ENCODE data around the gene SULT6B1. TPM values are rescaled to one million over a fixed set of nuclear protein-coding genes. Genes with fewer than 3 reads are reported as not detected.

The SULT6B1 gene, protein sequence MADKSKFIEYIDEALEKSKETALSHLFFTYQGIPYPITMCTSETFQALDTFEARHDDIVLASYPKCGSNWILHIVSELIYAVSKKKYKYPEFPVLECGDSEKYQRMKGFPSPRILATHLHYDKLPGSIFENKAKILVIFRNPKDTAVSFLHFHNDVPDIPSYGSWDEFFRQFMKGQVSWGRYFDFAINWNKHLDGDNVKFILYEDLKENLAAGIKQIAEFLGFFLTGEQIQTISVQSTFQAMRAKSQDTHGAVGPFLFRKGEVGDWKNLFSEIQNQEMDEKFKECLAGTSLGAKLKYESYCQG
- not detected in 2 replicates for total RNA-seq

GRCh38 chr2:37188570-37188969 lies at the start of gene SULT6B1:
SULT6B1 (minus strand) TSS chr2:37188670; CDS start chr2:37188640, 30 bp downstream.

DNA sequence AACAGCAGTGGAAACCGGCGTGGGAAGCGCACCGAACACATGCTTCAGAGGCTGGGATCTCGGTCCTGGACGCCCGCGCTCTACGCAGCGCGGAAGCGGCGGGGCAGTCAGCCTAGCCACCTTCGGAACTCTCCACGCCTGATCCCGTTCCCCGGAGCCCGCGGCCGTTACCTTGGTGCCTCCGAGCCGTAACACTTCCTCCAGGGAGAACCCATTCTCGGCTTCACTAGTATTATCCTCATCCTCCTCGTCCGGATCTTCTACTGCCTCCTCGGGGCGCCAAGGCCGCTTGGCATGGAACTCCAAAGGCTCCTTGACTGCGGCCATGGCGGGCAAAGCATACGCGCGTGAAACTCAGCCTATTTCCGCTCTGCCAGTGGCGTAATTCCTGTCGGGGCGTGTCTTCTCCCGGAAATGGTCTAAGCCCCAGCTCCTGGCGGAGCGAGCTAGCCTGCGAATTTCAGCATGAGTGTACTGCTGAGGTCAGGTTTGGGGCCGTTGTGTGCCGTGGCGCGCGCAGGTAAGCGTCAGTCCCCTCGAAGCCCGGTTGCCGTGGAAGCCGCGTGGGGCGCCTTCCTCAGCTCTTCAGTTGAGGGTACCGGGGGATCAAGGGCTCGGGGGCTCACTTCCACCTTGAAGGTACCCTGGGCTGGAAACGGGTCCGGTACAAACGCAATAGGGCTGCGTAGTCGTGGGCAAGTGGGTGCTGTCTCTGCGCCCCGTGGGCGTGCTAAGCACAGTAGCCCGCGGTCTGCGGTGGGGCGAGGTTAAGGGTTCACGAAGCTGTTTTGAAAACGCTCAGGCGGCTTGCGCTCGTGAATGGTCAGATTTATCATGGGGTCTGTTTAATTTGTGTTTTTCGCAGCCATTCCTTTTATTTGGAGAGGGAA lies 43.0 kb upstream of the SULT6B1 start, which contains the start of the genes CEBPZ and NDUFAF7:
Gene CEBPZ (minus strand): TSS at position 356 of the 890 bp plus-strand sequence. CDS start 29 bp downstream, at position 327.
Gene NDUFAF7 (plus strand): TSS at position 418 of the 890 bp plus-strand sequence. CDS start 48 bp downstream, at position 466.

DNA sequence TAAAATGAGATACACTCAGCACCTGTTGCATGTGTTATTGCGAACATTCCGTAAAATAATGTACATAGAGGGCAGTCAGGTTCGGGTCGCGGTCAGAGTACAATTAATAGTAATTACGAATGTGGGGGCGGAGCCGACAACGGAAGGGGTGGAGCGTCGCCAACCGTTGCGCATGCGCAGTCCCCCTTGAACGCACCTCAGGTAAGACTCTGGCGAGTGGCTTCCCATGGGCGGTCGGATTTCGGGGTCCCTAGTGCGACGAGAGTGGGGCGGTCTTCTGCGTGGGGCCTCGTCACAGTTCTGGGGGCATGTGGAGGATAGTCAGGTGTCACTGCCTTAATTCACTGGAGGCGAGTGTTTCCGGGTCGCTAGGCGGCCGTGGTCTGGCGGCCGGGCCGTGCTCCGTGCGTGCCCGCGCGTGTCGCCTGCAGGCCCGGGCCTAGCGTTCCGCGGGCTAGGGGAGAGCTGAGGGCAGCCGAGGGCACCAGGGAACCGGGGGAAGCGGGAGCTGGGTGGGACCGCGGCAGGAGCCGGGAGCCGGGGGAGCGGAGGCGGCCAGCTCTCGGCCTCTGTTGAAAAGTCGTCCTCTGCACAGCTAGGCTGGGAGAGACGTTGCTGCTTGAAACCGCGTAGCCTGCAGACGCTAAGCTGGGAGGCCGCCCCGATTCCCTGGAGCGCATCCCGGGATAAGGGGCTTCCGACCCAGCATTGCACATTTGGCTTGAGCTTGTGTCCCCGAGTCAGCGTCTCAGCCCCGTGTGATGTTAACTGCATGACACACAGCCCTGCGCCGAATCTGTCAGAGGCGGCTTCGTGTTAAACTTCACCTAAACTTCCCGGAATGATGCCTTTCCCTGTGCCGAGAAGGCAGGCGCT lies 8.1 kb upstream of the SULT6B1 start, which contains the start of gene CEBPZOS:
Gene CEBPZOS (plus strand): TSS at position 177 of the 876 bp plus-strand sequence. CDS start 3,209 bp downstream, outside the sequence.

DNA sequence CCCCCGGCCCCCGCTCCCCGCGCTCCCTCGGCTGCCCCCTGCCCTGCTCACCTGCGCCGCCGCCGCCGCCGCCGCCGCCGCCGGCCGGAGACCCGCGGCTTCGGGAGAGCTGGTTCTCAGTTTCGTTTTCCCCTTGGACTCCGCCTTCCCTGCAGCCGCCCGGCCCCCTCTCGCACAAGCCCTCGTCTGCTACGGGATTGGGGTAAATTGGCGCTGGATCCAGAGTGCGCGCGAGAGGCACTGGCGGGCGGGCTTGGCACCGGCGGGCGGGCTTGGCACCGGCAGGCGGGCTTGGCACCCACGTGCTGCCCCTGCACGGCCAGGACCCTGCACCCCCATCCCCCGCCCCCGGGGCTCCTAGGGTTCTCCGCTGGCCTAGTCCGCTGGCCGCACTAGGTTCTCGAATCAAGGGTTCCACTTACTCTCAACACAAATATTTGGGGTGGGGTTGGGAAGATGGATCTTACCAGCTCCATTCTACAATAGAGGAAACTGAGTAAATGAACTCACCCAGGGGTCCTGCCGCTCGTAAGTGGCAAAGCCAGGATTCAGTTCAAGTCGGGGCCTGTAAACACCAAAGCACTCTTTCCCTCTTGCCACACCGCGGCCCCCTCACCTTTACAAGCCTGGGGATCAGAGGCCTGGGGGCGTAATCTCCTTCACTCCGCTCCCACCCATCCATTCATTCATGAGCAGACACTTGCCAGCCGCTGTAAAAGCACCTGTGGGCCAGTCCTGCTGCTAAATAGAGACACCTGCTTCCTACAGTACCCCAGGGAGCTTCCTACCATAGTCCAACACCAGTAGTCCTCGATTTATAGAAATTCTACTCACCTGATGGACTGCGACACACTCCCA lies 31.4 kb downstream of the SULT6B1 start, which contains the start of gene EIF2AK2:
Gene EIF2AK2 (minus strand): TSS at position 124 of the 858 bp plus-strand sequence. CDS start 9,174 bp downstream, outside the sequence.

Other genes with a start within 250 kb of the SULT6B1 start
- 14.7 and 36.7 TPM in 2 replicates for gene STRN, start 222.1 kb downstream of the SULT6B1 start, total RNA-seq
- 18.6 and 37.9 TPM in 2 replicates for gene HEATR5B, start 104.3 kb downstream of the SULT6B1 start, total RNA-seq
- gene GPATCH11, start 104.2 kb downstream of the SULT6B1 start, total RNA-seq: 4.0 and 7.7 TPM in 2 replicates
- gene EIF2AK2, start 31.7 kb downstream of the SULT6B1 start, total RNA-seq: 15.9 and 27.2 TPM in 2 replicates
- 7.4 and 13.0 TPM in 2 replicates for gene CEBPZOS, start 7.8 kb upstream of the SULT6B1 start, total RNA-seq
- 31.7 and 56.4 TPM in 2 replicates for gene CEBPZ, start 42.9 kb upstream of the SULT6B1 start, total RNA-seq
- gene NDUFAF7, start 43.0 kb upstream of the SULT6B1 start, total RNA-seq: 7.6 and 13.0 TPM in 2 replicates
- 53.3 and 76.0 TPM in 2 replicates for gene PRKD3, start 136.2 kb upstream of the SULT6B1 start, total RNA-seq
- gene QPCT, start 156.0 kb upstream of the SULT6B1 start, total RNA-seq: 7.1 and 13.4 TPM in 2 replicates